Measurements from ENCODE around the gene HIF3A.

HIF3A gene

DNA sequence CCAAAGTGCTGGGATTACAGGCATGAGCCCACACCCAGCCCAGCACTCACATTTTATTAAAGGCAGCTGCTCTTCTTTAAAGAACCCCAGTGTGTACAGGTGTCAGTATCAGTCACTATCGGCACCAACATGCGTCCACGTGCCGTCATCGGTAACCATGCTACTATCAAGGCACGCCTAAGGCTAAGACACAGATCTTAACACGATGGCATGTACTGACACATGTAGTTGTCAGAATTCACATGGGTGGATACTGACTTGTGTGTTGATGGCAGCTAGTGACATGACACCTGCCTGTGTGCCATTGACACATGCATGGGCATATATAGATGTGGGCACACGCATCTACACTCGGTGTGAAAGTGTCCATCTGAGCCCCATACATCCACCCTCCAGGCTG lies 12.2 kb upstream of the HIF3A start:
- H3K9me3 ChIP-seq (ENCODE audit: insufficient read depth, low read length), result no peaks in the 10 kb centered on the region
- TF ChIP-seq ZNF274 (IDR thresholded peaks at IDR 0.05; ENCODE audit: low read depth, low read length), result no peak
- TF ChIP-seq SUZ12 (IDR thresholded peaks at IDR 0.05; ENCODE audit: extremely low read depth, insufficient read depth, insufficient read length), result no peak
- no peak for TF ChIP-seq YY1 (IDR thresholded peaks at IDR 0.05; ENCODE audit: insufficient read depth, insufficient read length)
- no peak overlapping the region for H3K4me3 ChIP-seq (ENCODE audit: insufficient read length, low read depth)

DNA sequence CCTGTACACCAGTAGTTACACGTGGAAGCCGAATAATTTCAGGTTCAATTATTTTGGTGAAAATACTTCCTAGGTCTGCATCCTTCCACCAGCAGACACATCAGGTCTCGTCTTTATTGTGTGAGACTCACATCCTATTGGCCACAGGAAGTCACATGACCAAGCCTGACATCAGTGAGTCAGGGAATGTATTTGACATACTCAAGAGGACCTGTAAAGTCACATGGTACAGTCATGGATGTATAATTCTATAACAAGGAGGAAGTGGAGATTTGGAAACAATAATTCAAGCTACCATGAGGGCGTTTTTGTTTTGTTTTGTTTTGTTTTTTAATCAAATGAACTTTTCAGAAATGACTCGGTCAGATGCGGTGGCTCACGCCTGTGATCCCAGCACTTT lies 9.3 kb upstream of the HIF3A start:
- H3K4me3 ChIP-seq (ENCODE audit: insufficient read length, low read depth), result no peak overlapping the region
- no peak for TF ChIP-seq ZNF274 (IDR thresholded peaks at IDR 0.05; ENCODE audit: low read depth, low read length)
- TF ChIP-seq YY1 (IDR thresholded peaks at IDR 0.05; ENCODE audit: insufficient read depth, insufficient read length), result no peak
- no peak for TF ChIP-seq SUZ12 (IDR thresholded peaks at IDR 0.05; ENCODE audit: extremely low read depth, insufficient read depth, insufficient read length)
- H3K9ac ChIP-seq (ENCODE audit: insufficient read length, low read depth), result no peak overlapping the region
- H3K4me1 ChIP-seq (ENCODE audit: insufficient read depth, insufficient read length), result no peaks in the 10 kb centered on the region
- no peak for DNase-seq (ENCODE audit: low read depth, low spot score)
- peaks cover 6% of the 10 kb centered on the region; the same call in 1 of the 2 replicates for H3K9me3 ChIP-seq (ENCODE audit: insufficient read depth, low read length)
- no peaks in the 10 kb centered on the region for H3K27me3 ChIP-seq (ENCODE audit: insufficient read depth, insufficient read length)
- H3K36me3 ChIP-seq (ENCODE audit: insufficient read depth, insufficient read length, low read length), result no peaks in the 10 kb centered on the region

More for the DNA sequence above, 12.2 kb upstream of the HIF3A start:
- H3K36me3 ChIP-seq (ENCODE audit: insufficient read depth, insufficient read length, low read length), result no peaks in the 10 kb centered on the region
- DNase-seq (ENCODE audit: low read depth, low spot score), result no peak
- H3K4me1 ChIP-seq (ENCODE audit: insufficient read depth, insufficient read length), result no peaks in the 10 kb centered on the region
- H3K9ac ChIP-seq (ENCODE audit: insufficient read length, low read depth), result no peak overlapping the region
- H3K27me3 ChIP-seq (ENCODE audit: insufficient read depth, insufficient read length), result no peaks in the 10 kb centered on the region

DNA sequence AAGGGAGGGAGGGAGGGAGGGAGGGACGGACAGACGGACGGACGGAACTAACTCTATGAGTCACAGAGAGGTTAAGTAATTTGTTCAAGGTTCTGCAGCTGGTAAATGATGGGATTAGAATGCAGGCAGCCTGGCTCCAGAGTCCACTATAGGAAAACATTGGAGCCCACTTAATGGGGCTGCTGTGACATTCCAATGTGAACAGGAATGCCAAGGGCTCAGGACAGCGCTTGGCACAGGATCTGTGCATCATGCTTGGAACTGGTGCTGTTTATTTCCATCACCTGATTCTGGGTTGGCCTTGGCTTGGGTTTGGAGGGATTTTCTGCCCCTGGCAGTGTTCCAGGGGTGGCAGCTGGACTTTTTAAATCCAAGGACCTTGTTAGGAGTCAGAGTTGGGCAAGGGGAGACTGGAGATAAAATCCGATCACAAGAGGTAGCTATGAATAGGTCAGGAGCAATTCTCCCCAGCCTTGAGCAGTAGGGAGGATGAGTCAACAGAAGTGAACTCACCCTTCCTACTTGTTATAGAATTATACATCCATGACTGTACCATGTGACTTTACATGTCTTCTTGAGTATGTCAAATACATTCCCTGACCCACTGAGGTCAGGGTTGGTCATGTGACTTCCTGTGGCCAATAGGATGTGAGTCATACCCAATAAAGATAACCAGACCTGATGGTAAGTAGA lies 7.8 kb upstream of the HIF3A start:
- Histone ChIP-seq H3K9me3 (ENCODE audit: insufficient read depth, low read length) (peaks cover 6% of the 10 kb centered on the region; the same call in 1 of the 2 replicates), H3K4me1 (ENCODE audit: insufficient read depth, insufficient read length) (no peaks in the 10 kb centered on the region), H3K4me3 (ENCODE audit: insufficient read length, low read depth) (no peak overlapping the region), H3K27me3 (ENCODE audit: insufficient read depth, insufficient read length) (peaks cover 3% of the 10 kb centered on the region), H3K36me3 (ENCODE audit: insufficient read depth, insufficient read length, low read length) (no peaks in the 10 kb centered on the region), H3K9ac (ENCODE audit: insufficient read length, low read depth) (no peak overlapping the region)
- no peak for DNase-seq (ENCODE audit: low read depth, low spot score)
- TF ChIP-seq SUZ12 (IDR thresholded peaks at IDR 0.05; ENCODE audit: extremely low read depth, insufficient read depth, insufficient read length) (no peak), ZNF274 (IDR thresholded peaks at IDR 0.05; ENCODE audit: low read depth, low read length) (no peak), YY1 (IDR thresholded peaks at IDR 0.05; ENCODE audit: insufficient read depth, insufficient read length) (no peak)

DNA sequence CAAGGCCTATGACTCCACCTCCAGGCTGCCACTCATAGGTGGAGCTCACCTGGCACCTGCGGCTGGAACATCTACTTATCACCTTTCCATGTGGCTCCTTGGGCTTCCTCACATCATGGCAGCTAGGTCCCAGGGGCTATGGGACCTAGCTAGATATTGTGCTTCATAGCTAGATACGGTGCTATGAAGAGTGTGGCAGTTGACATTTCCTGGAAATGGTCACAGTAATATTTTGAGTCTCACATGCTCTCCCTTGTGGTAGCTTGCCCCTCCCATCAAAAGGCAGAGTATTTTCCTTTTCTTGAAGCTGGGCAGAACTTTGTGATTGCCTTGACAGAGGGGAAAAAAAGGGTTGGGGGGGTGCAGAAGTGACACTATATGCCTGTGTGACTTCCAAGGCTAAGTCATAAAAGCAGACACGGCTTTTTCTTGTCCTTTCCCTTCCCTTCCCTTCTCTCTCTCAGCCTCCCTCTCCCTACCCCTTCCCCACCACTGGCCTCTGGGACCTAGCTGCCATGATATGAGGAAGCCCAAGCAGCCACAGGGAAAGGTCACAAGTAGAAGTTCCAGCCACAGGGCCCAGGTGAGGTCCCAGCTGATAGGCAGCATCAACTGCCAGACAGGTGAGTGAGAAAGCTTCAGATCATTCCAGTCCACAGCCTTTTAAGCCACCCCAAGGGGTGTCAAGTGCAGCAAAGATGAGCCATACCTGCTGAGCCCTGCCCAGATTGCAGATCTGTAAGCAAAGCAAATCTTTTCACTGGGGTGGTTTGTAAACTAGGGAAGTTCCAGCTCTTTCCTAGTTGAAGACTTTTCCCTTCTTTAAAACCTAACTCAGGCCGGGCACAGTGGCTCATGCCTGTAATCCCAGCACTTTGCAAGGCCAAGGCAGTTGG lies 6.9 kb upstream of the HIF3A start:
- Histone ChIP-seq H3K9ac (ENCODE audit: insufficient read length, low read depth) (no peak overlapping the region), H3K4me1 (ENCODE audit: insufficient read depth, insufficient read length) (no peaks in the 10 kb centered on the region), H3K9me3 (ENCODE audit: insufficient read depth, low read length) (peaks cover 6% of the 10 kb centered on the region; the same call in 1 of the 2 replicates), H3K4me3 (ENCODE audit: insufficient read length, low read depth) (no peak overlapping the region), H3K27me3 (ENCODE audit: insufficient read depth, insufficient read length) (peaks cover 3% of the 10 kb centered on the region), H3K36me3 (ENCODE audit: insufficient read depth, insufficient read length, low read length) (no peaks in the 10 kb centered on the region)
- no peak for DNase-seq (ENCODE audit: low read depth, low spot score)
- no peak for TF ChIP-seq SUZ12 (IDR thresholded peaks at IDR 0.05; ENCODE audit: extremely low read depth, insufficient read depth, insufficient read length)
- TF ChIP-seq ZNF274 (IDR thresholded peaks at IDR 0.05; ENCODE audit: low read depth, low read length), result no peak
- TF ChIP-seq YY1 (IDR thresholded peaks at IDR 0.05; ENCODE audit: insufficient read depth, insufficient read length), result no peak

DNA sequence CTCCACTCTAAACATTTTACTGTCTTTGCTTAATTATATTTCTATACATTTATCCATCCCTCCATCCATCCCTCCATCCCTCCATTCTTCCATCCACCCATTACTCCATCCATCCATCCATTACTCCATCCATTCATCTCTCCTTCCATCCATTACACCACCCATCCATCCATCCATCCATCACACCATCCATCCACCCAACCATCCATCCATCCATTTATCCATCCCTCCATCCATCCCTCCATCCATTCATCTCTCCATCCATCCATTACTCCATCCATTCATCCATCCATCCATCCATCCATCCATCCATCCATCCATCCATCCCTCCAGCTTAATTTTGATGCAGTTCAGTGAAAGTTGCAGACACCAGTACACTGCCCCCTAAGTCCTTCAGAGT lies 5.0 kb upstream of the HIF3A start:
- Histone ChIP-seq H3K4me3 (ENCODE audit: insufficient read length, low read depth) (no peak overlapping the region), H3K9me3 (ENCODE audit: insufficient read depth, low read length) (peaks cover 6% of the 10 kb centered on the region; the same call in 1 of the 2 replicates), H3K4me1 (ENCODE audit: insufficient read depth, insufficient read length) (no peaks in the 10 kb centered on the region), H3K9ac (ENCODE audit: insufficient read length, low read depth) (no peak overlapping the region), H3K36me3 (ENCODE audit: insufficient read depth, insufficient read length, low read length) (no peaks in the 10 kb centered on the region), H3K27me3 (ENCODE audit: insufficient read depth, insufficient read length) (peaks cover 10% of the 10 kb centered on the region)
- TF ChIP-seq SUZ12 (IDR thresholded peaks at IDR 0.05; ENCODE audit: extremely low read depth, insufficient read depth, insufficient read length) (no peak), YY1 (IDR thresholded peaks at IDR 0.05; ENCODE audit: insufficient read depth, insufficient read length) (no peak), ZNF274 (IDR thresholded peaks at IDR 0.05; ENCODE audit: low read depth, low read length) (no peak)
- DNase-seq (ENCODE audit: low read depth, low spot score), result no peak

DNA sequence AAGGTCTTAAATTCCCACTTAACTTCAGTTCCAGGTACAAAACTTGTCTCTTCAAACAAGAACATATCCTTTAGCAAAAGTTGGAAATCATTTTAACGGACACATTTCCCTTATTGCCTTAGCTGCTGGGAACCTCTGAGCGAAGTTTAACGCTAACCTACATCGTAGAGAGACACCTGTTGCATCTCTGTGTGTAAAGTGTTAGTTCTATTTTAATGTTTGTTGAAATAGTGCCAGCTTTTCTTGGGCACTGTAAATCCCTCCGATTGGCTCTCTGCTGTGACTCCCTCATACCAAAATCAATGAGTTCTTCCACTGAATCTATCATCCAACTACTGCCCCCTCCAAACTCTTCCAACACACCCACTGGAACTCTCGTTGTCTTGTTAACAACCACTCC lies 2.3 kb upstream of the HIF3A start:
- DNase-seq (ENCODE audit: low read depth, low spot score), result no peak
- H3K36me3 ChIP-seq (ENCODE audit: insufficient read depth, insufficient read length, low read length), result no peaks in the 10 kb centered on the region
- no peak overlapping the region for H3K9ac ChIP-seq (ENCODE audit: insufficient read length, low read depth)
- no peak for TF ChIP-seq SUZ12 (IDR thresholded peaks at IDR 0.05; ENCODE audit: extremely low read depth, insufficient read depth, insufficient read length)
- no peak for TF ChIP-seq ZNF274 (IDR thresholded peaks at IDR 0.05; ENCODE audit: low read depth, low read length)
- TF ChIP-seq YY1 (IDR thresholded peaks at IDR 0.05; ENCODE audit: insufficient read depth, insufficient read length), result no peak
- peaks cover 4% of the 10 kb centered on the region for H3K4me1 ChIP-seq (ENCODE audit: insufficient read depth, insufficient read length)
- peaks cover 10% of the 10 kb centered on the region for H3K27me3 ChIP-seq (ENCODE audit: insufficient read depth, insufficient read length)
- no peak overlapping the region for H3K4me3 ChIP-seq (ENCODE audit: insufficient read length, low read depth)
- peaks cover 6% of the 10 kb centered on the region; the same call in 1 of the 2 replicates for H3K9me3 ChIP-seq (ENCODE audit: insufficient read depth, low read length)
